Measurements from ENCODE around the gene TMEM208.

The TMEM208 gene

DNA sequence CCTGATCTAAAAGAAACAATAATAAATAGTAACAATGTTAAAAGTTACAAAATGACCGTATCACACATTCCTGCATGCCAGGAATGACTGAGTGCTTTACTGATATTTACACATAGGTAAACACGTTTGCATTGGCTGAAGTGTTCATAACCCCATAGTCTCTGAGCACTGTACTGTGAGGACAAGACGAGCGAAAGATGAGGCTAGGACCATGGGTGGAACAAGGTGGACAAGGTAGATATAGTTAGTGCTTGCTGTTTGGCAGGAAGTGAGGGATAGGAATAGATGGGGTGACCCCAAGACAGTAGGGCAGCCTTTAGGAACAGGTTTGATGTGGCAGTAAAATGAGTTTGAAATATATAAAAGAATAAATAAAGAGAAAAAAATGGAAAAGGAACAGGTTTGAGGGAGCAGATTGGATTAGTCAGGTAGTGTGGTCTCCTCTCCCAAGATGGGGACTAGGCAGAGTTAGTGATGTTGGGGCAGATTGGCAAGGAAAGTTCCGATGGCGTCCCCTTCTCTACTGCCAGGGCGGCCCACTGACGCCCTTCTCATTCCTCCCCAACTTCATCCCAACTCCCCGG lies 35.4 kb upstream of the TMEM208 start:
- no peak for DNase-seq (ENCODE audit: low read depth in 3 of 3, low spot score in 1 of 3)

DNA sequence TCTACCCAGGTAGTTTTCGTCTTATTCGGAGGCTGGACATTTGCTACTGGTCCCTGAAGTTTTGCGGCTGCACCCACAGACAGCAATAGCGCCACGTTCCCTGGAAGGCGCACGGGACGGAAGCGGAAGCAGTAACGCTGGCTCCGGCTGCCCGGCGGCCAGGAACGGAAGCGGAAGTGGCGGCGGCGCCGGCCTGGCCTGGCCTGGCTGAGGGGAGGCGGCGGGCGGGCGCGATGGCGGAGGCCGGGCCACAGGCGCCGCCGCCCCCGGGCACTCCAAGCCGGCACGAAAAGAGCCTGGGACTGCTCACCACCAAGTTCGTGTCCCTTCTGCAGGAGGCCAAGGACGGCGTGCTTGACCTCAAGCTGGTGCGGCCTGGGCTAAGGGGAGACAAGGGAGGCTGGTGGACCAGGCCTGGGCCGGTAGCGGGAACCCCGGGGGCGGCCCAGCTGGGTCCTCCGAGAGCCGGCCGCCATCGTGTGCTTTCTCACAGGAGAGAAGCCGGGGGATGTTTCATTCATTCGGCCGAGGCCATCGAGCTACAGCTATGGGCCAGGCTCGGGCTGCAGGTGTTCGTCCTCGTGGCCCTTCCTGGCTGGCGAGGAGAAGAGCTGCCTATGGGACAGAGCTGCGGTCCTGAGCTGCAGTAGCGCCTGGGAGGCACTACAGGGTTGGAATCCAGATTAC lies 34.8 kb upstream of the TMEM208 start, which contains the start of gene E2F4:
TSS of gene E2F4 (plus strand) at position 161 of the 687 bp plus-strand sequence. CDS start at position 234, 73 bp downstream.
- peak; percentile 67 to 73 (median 73) for DNase-seq (ENCODE audit: low read depth in 3 of 3, low spot score in 1 of 3)

DNA sequence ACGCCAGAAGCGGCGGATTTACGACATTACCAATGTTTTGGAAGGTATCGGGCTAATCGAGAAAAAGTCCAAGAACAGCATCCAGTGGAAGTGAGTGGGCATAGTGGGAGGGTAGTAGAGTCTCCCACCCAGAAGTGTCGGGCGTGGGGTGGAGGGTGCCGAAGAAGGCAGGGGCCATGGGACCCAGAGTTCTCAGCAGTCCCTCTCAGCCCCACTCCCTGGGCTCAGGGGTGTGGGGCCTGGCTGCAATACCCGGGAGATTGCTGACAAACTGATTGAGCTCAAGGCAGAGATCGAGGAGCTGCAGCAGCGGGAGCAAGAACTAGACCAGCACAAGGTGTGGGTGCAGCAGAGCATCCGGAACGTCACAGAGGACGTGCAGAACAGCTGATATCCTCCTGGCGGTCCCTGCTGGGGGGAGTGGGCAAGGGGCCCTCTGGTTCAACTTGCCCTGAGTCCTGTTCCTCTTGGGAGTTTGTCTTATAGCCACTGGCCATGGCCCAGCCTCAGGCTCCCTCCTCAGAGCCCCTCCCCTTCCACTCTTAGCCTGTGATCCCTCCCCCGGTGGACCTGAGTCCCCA lies 34.1 kb upstream of the TMEM208 start:
- no peak for DNase-seq (ENCODE audit: low read depth in 3 of 3, low spot score in 1 of 3)

DNA sequence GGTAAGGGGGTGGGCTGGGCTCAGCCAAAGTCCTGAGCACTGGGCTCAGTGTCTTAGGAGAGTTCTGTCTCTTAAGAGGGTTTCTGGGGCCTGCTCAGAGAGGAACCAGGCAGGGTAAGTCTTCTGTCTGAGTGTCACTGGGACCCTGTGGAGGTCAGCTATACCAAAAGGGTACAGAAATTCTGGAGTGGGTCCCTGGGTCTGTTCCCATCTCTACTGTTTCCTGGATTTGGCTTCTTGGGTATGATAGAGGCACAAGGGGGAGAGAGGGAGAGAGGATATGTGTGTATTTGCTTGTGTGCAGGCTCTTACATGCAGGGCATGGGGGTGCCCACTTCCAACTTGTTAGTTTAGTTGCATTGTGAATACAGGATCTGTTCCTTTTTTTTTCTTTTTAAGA lies 33.4 kb upstream of the TMEM208 start:
- no peak for DNase-seq (ENCODE audit: low read depth in 3 of 3, low spot score in 1 of 3)

DNA sequence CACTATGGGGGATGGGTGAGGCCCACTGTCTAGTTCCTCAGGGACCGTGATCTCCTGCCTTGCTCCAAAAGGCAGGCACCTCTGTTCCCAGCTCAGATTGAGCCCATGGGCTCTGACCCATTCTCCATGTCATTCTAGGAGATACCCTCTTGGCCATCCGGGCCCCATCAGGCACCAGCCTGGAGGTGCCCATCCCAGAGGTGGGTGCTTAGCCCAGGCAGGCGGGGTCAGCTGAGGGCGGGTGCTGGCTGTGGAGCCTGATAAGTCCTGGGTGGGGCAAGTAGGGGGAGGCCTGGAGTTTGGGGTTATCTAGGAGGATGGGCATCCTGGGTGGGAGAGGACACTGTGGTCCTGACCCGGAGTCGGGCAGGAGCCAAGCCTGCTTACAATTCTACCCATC lies 32.7 kb upstream of the TMEM208 start:
- no peak for DNase-seq (ENCODE audit: low read depth in 3 of 3, low spot score in 1 of 3)

DNA sequence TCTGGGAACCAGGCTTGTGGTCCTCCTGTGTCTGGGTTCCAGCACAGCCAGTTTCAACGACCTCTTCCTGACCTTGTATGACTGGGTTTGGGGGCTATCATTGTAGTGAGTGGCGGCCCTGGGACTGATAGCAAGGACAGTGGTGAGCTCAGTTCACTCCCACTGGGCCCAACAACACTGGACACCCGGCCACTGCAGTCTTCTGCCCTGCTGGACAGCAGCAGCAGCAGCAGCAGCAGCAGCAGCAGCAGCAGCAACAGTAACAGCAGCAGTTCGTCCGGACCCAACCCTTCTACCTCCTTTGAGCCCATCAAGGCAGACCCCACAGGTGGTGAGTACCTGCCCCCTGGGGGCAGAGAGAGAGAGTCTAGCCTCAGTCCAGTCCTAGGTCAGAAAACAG lies 31.3 kb upstream of the TMEM208 start:
- DNase-seq (ENCODE audit: low read depth in 3 of 3, low spot score in 1 of 3): no peak

DNA sequence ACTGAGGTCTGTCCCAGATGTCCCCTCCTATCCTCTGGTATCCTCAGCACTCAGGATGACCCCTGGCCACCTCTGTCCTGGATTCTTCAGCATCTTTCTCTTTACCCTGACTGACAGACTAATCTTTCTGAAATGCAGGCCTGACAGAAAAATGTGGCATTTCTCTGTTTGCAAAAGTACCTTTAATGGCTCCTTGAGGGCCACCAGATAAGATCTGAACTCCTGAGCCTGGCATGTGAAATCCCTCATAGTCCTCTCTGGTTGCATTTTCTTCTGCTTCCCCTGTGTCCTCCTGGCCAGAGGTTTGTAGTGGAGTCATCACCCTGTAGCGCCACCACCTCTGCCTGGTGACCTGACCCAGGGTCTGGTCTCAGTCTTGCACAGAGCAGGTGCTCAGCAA lies 30.0 kb upstream of the TMEM208 start:
- no peak for DNase-seq (ENCODE audit: low read depth in 3 of 3, low spot score in 1 of 3)

DNA sequence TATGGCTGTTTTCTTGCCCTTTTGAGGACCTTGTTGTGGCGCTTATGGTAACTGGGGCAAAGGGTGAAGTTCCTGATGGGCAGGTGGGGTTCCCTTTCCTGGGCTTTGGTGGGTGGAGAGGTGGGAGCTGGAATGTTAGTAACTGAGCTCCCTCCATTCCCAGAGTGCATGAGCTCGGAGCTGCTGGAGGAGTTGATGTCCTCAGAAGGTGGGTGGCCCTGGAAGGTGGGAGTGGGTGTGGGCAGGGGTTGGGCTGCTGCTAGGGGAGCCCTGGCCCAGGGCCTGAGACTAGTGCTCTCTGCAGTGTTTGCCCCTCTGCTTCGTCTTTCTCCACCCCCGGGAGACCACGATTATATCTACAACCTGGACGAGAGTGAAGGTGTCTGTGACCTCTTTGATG lies 29.2 kb upstream of the TMEM208 start:
- DNase-seq (ENCODE audit: low read depth in 3 of 3, low spot score in 1 of 3): no peak

DNA sequence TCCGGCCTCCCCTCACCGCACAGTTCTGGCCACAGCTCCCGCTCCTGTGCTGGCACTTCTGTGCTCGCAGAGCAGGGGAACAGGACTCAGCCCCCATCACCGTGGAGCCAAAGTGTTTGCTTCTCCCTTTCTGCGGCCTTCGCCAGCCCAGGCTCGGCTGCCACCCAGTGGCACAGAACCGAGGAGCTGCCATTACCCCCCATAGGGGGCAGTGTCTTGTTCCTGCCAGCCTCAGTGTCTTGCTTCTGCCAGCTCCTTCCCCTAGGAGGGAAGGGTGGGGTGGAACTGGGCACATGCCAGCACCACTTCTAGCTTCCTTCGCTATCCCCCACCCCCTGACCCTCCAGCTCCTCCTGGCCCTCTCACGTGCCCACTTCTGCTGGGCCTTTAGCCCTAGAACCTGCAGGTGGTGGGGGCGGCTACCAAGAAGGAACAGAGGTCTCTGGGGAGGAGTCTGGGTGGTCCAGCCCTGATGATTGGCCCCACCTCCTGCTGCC lies 28.6 kb upstream of the TMEM208 start:
- no peak for DNase-seq (ENCODE audit: low read depth in 3 of 3, low spot score in 1 of 3)

DNA sequence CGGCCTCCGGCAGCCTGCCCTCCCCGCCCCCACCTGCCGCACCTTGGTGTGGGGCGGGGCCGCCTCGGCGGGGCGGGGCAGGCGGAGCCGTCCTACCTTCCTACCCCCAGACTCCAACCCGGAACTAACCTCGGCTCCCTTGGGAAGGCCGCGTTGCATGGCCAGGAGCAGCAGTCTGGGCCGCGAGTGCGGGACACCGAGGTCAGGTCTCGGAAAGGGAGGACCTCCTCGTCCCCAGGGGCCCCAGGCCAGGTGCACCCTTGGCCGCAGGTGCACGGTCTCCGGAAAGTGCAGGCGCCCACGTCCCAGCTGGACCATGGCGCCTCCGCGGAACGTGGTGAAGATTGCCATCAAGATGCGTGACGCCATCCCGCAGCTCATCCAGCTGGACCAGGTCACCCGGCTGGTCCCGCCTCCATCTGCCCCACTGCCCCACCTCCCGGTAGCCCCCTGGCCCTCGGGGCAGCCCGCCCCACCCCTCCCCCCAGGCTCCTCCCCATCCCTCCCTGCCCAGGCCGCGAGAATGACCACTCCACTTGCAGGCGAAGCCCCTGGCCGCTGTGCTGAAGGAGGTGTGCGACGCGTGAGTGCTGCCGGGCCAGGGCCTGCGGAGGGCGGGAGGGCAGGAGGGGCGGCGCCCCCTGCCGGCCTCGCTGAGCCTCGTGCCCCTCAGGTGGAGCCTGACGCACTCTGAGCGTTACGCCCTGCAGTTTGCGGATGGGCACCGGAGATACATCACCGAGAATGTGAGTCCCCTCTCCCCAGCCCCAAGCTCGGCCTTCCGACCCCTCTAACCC lies 27.7 kb upstream of the TMEM208 start, which contains the start of gene ELMO3:
TSS of gene ELMO3 (plus strand) at position 121 of the 797 bp plus-strand sequence. CDS start at position 317, 196 bp downstream.
- DNase-seq (ENCODE audit: low read depth in 3 of 3, low spot score in 1 of 3): no peak

DNA sequence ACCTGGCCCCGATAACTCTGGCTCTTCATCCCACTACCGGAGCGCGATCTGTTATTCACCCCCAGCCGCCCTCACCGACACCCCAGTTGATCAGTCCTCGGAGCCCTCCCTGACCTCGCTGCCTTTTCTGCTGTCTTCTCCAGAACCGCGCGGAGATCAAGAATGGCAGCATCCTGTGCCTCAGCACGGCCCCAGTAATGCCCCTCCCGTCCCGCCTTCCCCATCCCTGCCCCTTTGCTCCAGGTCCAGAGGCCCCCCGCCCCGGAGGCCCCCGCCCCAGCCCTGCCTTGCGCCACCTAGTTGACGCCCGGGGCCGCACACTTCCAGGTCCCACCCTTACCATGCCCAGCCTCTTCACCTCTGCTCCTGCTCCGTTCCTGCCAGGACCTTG lies 27.1 kb upstream of the TMEM208 start:
- DNase-seq (ENCODE audit: low read depth in 3 of 3, low spot score in 1 of 3): no peak

DNA sequence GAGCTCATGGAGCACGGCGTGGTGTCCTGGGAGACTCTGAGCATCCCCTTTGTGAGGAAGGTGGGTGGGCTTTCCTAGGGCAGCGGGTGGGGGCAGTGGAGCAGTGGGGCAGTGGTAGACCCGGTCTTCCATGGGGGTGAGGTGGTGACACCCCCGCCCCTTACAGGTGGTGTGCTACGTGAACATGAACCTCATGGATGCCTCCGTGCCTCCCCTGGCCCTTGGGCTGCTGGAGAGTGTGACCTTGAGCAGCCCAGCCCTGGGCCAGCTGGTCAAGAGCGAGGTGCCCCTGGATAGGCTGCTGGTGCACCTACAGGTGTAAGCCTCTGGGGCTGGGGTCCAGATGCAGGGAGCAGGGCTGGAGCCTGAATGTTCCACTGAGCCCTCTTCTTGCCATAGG lies 26.4 kb upstream of the TMEM208 start:
- no peak for DNase-seq (ENCODE audit: low read depth in 3 of 3, low spot score in 1 of 3)

DNA sequence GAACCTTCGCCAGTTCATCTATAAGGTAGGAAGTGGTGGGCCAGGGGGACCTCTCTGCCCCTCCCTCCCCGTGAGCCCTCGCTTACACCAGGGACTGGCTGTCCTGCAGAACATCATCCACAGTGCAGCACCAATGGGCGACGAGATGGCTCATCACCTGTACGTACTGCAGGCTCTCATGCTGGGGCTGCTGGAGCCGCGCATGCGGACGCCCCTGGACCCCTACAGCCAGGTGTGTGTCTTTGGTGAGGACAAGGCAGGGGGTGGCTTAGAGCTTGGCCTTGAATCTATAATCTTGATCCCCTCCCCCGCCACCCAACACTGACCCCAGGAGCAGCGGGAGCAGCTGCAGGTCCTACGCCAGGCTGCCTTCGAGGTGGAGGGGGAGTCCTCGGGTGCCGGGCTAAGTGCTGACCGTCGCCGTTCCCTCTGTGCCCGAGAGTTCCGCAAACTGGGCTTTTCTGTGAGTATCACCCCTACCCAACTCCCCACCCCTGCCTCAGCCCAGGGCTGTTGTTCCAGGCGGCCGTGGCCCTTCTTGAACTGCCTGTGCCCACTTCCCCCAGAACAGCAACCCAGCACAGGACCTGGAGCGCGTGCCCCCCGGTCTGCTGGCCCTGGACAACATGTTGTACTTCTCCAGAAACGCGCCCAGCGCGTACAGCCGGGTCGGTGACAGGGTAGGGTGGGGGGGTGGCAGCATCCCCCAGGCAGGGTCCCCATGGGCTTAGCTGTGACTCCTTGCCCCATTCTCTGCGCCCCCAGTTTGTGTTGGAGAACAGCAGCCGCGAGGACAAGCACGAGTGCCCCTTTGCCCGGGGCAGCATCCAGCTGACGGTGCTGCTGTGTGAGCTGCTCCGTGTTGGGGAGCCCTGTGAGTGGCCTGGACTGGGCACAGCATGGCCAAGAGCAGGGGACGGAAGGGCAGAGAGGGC lies 25.3 kb upstream of the TMEM208 start:
- no peak for DNase-seq (ENCODE audit: low read depth in 3 of 3, low spot score in 1 of 3)

DNA sequence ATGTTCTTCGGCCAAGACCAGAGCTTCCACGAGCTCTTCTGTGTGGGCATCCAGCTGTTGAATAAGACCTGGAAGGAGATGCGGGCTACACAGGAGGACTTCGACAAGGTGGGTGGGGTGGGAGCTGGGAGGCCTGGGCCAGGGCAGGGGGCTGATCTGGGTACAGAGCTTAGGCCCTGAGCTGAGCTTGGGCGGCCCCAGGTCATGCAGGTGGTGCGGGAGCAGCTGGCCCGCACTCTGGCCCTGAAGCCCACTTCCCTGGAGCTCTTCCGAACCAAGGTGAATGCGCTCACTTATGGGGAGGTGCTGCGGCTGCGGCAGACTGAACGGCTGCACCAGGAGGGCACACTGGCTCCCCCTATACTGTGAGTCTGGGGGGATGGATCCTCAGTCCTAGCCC lies 24.5 kb upstream of the TMEM208 start:
- no peak for DNase-seq (ENCODE audit: low read depth in 3 of 3, low spot score in 1 of 3)

DNA sequence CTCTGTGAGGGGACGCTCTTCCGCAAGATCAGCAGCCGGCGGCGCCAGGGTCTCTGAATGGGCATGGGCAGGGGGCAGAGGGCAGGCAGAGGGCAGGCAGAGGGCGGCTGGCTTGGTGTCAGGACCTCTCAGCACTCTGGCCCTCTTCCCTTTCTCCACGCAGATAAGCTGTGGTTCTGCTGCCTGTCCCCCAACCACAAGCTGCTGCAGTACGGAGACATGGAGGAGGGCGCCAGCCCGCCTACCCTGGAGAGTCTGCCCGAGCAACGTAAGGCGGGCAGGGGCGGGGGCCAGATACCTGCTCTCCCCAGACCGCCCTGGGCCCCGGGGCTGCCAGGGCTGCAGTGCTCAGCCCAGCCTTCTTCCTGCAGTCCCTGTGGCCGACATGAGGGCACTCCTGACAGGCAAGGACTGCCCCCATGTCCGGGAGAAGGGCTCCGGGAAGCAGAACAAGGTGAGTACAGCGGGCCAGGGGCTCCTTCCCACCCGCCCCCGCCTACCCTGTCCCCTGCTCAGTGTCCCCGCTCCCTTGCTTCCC lies 23.9 kb upstream of the TMEM208 start:
- no peak for DNase-seq (ENCODE audit: low read depth in 3 of 3, low spot score in 1 of 3)

DNA sequence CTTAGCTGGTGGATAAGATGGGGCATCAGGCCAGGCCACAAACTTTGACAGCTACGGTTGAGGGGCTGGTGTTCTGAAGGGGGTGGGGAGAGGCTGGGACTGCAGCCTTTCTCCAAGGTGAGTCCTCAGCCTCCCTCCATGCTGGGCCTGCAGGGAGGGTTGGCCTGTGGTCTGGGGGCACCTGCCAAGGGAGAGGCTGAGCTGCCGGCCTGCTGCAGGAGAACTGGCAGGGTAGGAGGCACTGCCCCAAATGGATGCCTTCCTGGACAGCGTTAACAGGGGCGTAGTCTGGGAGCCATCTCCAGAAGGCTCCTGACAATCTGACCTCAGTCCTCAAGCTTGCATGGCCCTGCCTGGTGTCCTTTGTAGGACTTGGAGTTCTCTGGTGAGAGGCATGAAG lies 22.9 kb upstream of the TMEM208 start:
- DNase-seq (ENCODE audit: low read depth in 3 of 3, low spot score in 1 of 3): no peak

DNA sequence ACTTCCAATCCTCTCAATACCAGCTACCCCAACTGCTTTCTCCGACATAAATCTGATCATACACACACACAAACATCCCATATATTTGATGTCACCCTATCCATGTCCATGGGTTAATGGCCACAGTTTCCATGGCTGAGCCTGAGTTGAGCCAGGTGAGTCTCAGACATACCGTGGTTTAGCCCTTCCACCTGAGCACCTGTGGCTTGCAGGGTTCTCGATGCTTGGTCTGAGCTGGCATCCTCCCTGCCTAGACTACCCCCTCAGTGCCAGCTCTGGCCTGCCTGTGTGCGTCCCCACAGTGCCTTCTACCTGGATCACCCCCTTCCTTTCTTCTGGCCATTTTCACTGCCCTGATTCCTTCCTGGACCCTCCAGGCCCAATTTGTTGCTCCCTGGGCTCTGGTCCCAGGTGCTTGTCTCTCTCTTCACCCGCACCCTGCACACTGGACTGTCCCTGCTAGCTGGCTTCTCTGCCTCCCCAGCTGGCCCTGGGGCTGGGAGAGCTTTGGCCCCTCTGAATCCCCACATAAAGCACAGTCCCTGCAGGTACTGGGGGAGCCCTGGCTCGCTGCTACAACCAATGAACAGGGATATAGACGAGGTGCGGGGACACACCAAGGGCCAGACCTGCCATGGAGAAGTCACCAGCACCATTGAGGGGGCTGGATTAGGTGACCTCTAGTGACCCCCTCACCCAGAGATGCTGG lies 20.6 kb upstream of the TMEM208 start:
- no peak for DNase-seq (ENCODE audit: low read depth in 3 of 3, low spot score in 1 of 3)

DNA sequence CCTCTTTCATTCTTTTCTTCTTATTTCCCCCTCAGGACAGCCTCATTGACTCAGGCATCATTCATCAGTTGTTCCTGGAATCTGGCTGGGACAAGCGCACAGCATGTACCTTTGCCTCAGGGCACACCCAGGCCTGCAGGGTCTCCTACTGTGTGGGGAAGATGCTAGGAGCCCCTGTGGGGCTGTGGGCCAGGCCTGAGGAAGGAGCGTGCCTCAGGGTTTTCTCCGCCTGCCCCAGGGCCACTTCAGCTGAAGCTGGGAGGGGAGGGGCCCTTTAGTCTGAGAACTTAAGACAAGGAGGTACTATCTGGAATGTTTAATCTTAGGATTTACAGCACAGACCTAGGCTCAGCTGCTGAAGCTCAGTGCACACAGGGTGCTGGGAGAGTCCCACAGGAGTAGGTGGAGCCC lies 20.1 kb upstream of the TMEM208 start:
- DNase-seq (ENCODE audit: low read depth in 3 of 3, low spot score in 1 of 3): no peak

DNA sequence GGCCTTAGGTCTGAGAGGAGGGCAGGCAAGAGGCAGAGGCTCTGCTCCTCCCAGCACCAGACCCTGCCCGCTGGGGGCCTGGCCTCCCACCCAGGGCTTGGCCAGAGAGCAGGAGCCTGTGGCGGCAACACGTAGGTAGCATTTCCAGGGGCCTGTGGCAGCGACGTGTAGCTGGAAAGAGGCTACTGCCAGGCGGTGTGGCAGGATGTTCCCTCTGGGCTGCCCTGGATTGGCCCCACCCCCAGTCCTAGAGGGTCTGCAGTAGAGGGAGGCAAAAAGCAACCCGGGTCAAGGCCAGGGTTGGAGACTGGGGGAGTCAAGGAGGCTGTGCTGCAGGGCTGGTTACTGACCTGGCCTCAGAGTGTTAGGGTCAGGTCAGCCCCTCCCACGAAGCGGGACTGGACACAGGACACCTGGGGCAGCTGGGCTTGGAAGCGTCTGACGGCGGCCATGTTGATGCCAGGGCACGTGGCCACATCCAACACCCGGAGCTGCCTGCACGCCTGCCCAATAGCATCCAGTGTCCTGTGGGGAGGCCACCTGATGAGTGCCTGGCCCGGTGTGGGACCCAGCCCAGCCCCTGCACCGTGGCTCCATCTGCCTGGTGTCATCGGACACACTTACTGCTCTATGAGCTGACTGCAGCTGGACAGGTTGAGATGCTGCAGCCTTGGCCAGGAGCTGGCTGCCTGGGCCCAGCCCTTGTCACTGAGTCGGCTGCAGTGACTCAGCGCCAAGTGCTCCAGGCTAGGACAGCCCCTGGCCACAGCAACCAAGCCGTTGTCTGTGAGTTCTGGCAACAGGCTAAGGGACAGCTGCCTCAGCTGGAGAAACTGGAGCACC lies 19.5 kb upstream of the TMEM208 start:
- DNase-seq (ENCODE audit: low read depth in 3 of 3, low spot score in 1 of 3): no peak
